Measurements from ENCODE around the gene GANAB.

The GANAB gene

DNA sequence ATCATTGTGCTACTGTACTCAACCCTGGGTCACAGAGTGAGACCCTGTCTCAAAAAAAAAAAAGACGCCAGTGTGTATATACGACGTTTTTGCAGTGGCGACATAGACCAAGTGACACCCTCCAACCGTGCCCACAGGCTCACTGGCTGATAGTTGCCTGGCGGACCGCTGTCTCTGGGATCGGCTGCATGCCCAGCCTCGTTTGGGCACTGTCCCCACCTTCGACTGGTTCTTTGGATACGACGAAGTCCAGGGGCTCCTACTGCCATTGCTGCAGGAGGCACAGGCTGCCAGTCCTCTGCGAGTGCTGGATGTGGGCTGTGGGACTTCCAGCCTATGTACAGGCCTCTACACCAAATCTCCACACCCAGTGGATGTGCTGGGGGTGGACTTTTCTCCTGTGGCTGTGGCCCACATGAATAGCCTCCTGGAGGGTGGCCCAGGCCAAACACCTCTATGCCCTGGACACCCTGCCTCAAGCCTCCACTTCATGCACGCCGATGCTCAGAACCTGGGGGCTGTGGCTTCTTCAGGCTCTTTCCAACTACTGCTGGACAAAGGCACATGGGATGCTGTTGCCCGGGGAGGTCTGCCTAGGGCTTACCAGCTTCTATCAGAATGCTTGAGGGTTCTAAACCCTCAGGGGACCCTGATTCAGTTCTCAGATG lies 20.0 kb upstream of the GANAB start:
- H3K9ac ChIP-seq (ENCODE audit: low read length), result no peak overlapping the region; the same call in 1 of the 2 replicates
- H3K4me2 ChIP-seq (ENCODE audit: low read depth, low read length), result peak overlapping the region; percentile 70; the same call in 1 of the 2 replicates
- TF ChIP-seq, protein P1, sequence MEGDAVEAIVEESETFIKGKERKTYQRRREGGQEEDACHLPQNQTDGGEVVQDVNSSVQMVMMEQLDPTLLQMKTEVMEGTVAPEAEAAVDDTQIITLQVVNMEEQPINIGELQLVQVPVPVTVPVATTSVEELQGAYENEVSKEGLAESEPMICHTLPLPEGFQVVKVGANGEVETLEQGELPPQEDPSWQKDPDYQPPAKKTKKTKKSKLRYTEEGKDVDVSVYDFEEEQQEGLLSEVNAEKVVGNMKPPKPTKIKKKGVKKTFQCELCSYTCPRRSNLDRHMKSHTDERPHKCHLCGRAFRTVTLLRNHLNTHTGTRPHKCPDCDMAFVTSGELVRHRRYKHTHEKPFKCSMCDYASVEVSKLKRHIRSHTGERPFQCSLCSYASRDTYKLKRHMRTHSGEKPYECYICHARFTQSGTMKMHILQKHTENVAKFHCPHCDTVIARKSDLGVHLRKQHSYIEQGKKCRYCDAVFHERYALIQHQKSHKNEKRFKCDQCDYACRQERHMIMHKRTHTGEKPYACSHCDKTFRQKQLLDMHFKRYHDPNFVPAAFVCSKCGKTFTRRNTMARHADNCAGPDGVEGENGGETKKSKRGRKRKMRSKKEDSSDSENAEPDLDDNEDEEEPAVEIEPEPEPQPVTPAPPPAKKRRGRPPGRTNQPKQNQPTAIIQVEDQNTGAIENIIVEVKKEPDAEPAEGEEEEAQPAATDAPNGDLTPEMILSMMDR (IDR thresholded peaks at IDR 0.05; ENCODE audit: low read length), result no peak
- no peak for TF ChIP-seq EZH2phosphoT487 (IDR thresholded peaks at IDR 0.05; ENCODE audit: low read length)
- TF ChIP-seq EZH2 (optimal IDR thresholded peaks at IDR 0.05; ENCODE audit: low read depth, low read length), result no peak
- no peaks in the 10 kb centered on the region for H3K9me3 ChIP-seq (replicated peaks; ENCODE audit: insufficient read depth, low read length)
- no peak for DNase-seq
- no peaks in the 10 kb centered on the region for H4K20me1 ChIP-seq (ENCODE audit: insufficient read depth, low read length)
- H3K4me1 ChIP-seq (ENCODE audit: low read length), result peaks cover 5% of the 10 kb centered on the region; the same call in 1 of the 2 replicates
- H3F3A ChIP-seq (ENCODE audit: insufficient read depth, low read length), result peaks cover 46% of the 10 kb centered on the region
- H3K79me2 ChIP-seq (ENCODE audit: low read length), result peaks cover 43% of the 10 kb centered on the region
- H3K9me2 ChIP-seq (replicated peaks; ENCODE audit: insufficient read depth, low read length), result no peaks in the 10 kb centered on the region
- no peaks in the 10 kb centered on the region for H3K27me3 ChIP-seq (replicated peaks; ENCODE audit: insufficient read depth, low read length)
- no peak overlapping the region for H2AFZ ChIP-seq (ENCODE audit: low read length)
- H3K4me3 ChIP-seq (ENCODE audit: low read length), result peak overlapping the region; percentile 97; the same call in 1 of the 2 replicates
- no peak overlapping the region for H3K27ac ChIP-seq (ENCODE audit: low read length)
- no peaks in the 10 kb centered on the region; the same call in 1 of the 2 replicates for H3K36me3 ChIP-seq (replicated peaks; ENCODE audit: insufficient read depth, low read length)

DNA sequence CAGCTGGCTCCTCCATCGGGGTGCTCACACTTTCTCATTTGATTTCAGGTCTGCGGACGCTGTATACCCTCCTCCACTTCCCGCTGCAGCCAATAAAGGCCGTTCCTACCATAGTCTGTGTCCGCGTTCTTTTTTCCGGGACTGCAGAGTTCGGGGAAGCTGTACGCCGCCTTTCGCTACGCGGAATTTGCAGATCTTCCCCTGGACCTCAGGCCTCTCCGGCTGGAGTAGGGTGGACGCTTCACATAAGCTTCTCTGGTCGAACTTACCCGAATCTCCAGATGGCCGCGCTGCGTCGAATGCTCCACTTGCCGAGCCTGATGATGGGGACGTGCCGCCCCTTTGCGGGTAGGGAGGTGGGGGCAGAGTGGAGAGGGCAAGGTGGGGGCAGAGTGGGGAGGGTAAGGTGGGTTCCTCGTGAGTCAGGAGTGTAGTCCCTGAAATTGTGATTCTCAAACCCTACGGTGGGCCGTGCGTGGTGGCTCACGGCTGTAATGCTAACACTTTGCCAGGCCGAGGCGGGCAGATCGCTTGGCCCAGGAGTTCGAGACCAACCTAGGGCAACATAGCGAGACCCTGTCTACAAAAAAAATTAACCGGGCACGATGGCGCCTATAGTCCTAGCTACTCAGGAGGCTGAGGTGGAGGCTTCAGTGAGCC lies 19.3 kb upstream of the GANAB start:
- Histone ChIP-seq H3K27ac (ENCODE audit: low read length) (no peak overlapping the region), H3K4me3 (ENCODE audit: low read length) (peak overlapping the region; percentile 97), H3K9ac (ENCODE audit: low read length) (peak overlapping the region; percentile 83), H3F3A (ENCODE audit: insufficient read depth, low read length) (peaks cover 46% of the 10 kb centered on the region), H3K36me3 (replicated peaks; ENCODE audit: insufficient read depth, low read length) (no peaks in the 10 kb centered on the region; the same call in 1 of the 2 replicates), H4K20me1 (ENCODE audit: insufficient read depth, low read length) (no peaks in the 10 kb centered on the region), H3K9me3 (replicated peaks; ENCODE audit: insufficient read depth, low read length) (no peaks in the 10 kb centered on the region), H3K27me3 (replicated peaks; ENCODE audit: insufficient read depth, low read length) (no peaks in the 10 kb centered on the region), H3K9me2 (replicated peaks; ENCODE audit: insufficient read depth, low read length) (no peaks in the 10 kb centered on the region), H2AFZ (ENCODE audit: low read length) (0 out of 2 replicates have a peak overlapping the region, but pooled peaks have one; percentile 16), H3K4me1 (ENCODE audit: low read length) (peaks cover 5% of the 10 kb centered on the region; the same call in 1 of the 2 replicates), H3K4me2 (ENCODE audit: low read depth, low read length) (peak overlapping the region; percentile 70), H3K79me2 (ENCODE audit: low read length) (peaks cover 36% of the 10 kb centered on the region)
- no peak for TF ChIP-seq EZH2 (optimal IDR thresholded peaks at IDR 0.05; ENCODE audit: low read depth, low read length)
- DNase-seq, result peak; percentile 32

DNA sequence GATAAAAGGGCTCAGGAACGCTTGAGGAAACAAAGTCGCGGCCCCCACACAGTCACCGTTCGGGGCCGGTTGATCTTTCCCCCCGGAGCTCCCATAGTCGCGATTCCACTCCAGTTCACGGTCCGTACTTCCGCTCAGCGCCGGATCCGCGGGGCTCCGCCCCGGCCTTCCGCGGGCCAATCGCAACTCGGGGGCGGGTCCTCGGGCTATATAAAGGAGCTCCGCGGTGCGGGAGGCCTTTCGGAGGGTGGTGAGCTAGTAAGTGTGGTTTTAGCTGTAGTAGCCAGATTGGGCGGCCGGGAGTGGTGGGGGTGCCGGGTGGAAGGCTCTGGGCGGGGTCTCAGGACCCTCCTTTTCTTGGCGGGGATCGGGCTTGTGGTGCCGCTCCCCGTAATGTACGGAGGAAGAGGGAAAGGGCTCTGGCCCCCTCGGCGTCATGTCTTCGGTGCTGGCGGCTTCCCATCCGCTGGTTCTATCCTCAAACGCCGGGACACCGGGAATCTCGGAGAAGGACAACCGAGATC lies 18.7 kb upstream of the GANAB start, which contains the start of the genes C11orf98 and CSKMT:
C11orf98 (minus strand) TSS at position 136 of the 524 bp plus-strand sequence; CDS start at position 95, 41 bp downstream.
CSKMT (plus strand) TSS at position 238 of the 524 bp plus-strand sequence. CDS start 568 bp downstream, outside the sequence.
- Histone ChIP-seq H3K4me3 (ENCODE audit: low read length) (peak within 1 kb of the TSS; percentile 97), H3F3A (ENCODE audit: insufficient read depth, low read length) (peaks cover 42% of the 10 kb centered on the region), H3K9me2 (replicated peaks; ENCODE audit: insufficient read depth, low read length) (no peaks in the 10 kb centered on the region), H3K79me2 (ENCODE audit: low read length) (peaks cover 36% of the 10 kb centered on the region), H4K20me1 (ENCODE audit: insufficient read depth, low read length) (no peaks in the 10 kb centered on the region), H3K36me3 (replicated peaks; ENCODE audit: insufficient read depth, low read length) (no peaks in the 10 kb centered on the region; the same call in 1 of the 2 replicates), H2AFZ (ENCODE audit: low read length) (peak within 1 kb of the TSS; percentile 98), H3K4me1 (ENCODE audit: low read length) (peaks cover 5% of the 10 kb centered on the region; the same call in 1 of the 2 replicates), H3K27ac (ENCODE audit: low read length) (peak within 1 kb of the TSS; percentile 67; the same call in 1 of the 2 replicates), H3K9ac (ENCODE audit: low read length) (peak within 1 kb of the TSS; percentile 83), H3K9me3 (replicated peaks; ENCODE audit: insufficient read depth, low read length) (no peaks in the 10 kb centered on the region), H3K4me2 (ENCODE audit: low read depth, low read length) (peak within 1 kb of the TSS; percentile 70), H3K27me3 (replicated peaks; ENCODE audit: insufficient read depth, low read length) (no peaks in the 10 kb centered on the region)
- TF ChIP-seq EZH2phosphoT487 (IDR thresholded peaks at IDR 0.05; ENCODE audit: low read length) (no peak), EZH2 (optimal IDR thresholded peaks at IDR 0.05; ENCODE audit: low read depth, low read length) (no peak)
- TF ChIP-seq, protein P1 (IDR thresholded peaks at IDR 0.05; ENCODE audit: low read length), result no peak
- DNase-seq, result peak; percentile 93
